SK-N-SH treated with all-trans-retinoic acid at 6 μM for 48 hours (cell line): Measurements from ENCODE around the gene FAM111A.

Experiments used
- ATAC-seq: fragments of 200-7000 bp; cut with Tn5 transposase; 3 replicates; pipeline ENCODE4 v1.9.1; 2020; ENCODE audit warnings: mild to moderate bottlenecking, moderate library complexity
- ARNTL ChIP-seq: fragments of 450-650 bp; formaldehyde crosslinking; IDR thresholded peaks from 2 replicates; pipeline ENCODE4 v1.5.0; 2020; ENCODE audit warnings: low read depth, mild to moderate bottlenecking, moderate library complexity, borderline replicate concordance
- BACH2 ChIP-seq: fragments of 250-450 bp; sonication (Bioruptor Pico); IDR thresholded peaks from 2 replicates; pipeline ENCODE4 v1.9.0; 2021; ENCODE audit warnings: mild to moderate bottlenecking, borderline replicate concordance
- ESRRG ChIP-seq: fragments of 250-450 bp; sonication (Bioruptor Pico); IDR thresholded peaks from 2 replicates; pipeline ENCODE4 v1.6.1; 2021; ENCODE audit warnings: mild to moderate bottlenecking
- GLIS3 ChIP-seq: fragments of 250-450 bp; sonication (Bioruptor Pico); IDR thresholded peaks from 2 replicates; pipeline ENCODE4 v1.5.0; 2020; ENCODE audit warnings: mild to moderate bottlenecking, moderate library complexity
- ISL1 ChIP-seq: fragments of 250-450 bp; sonication (Bioruptor Pico); IDR thresholded peaks from 2 replicates; pipeline ENCODE4 v2.1.2; 2022; ENCODE audit warnings: mild to moderate bottlenecking, moderate library complexity
- OSR1 ChIP-seq: fragments of 250-450 bp; sonication (Bioruptor Pico); IDR thresholded peaks from 2 replicates; pipeline ENCODE4 v1.8.0; 2022; ENCODE audit warnings: moderate library complexity, mild to moderate bottlenecking, inconsistent platforms
- PPARA ChIP-seq: fragments of 250-450 bp; sonication (Bioruptor Pico); IDR thresholded peaks from 2 replicates; pipeline ENCODE4 v1.5.0; 2020; ENCODE audit warnings: mild to moderate bottlenecking, borderline replicate concordance
- RARB ChIP-seq: fragments of 250-450 bp; sonication (Bioruptor Pico); IDR thresholded peaks from 2 replicates; pipeline ENCODE4 v1.8.0; 2021; ENCODE audit warnings: mild to moderate bottlenecking, moderate library complexity
- SNAI2 ChIP-seq: fragments of 250-450 bp; sonication (Bioruptor Pico); IDR thresholded peaks from 2 replicates; pipeline ENCODE4 v1.5.0; 2020; ENCODE audit warnings: mild to moderate bottlenecking, moderate library complexity
- ZFP3 ChIP-seq: fragments of 250-450 bp; sonication (Bioruptor Pico); IDR thresholded peaks from 2 replicates; pipeline ENCODE4 v1.5.0; 2020; ENCODE audit warnings: mild to moderate bottlenecking, moderate library complexity
- ZFP30 ChIP-seq: fragments of 450-650 bp; formaldehyde crosslinking; IDR thresholded peaks from 2 replicates; pipeline ENCODE4 v1.5.0; 2022; ENCODE audit warnings: mild to moderate bottlenecking, moderate library complexity
- ZNF565 ChIP-seq: fragments of 450-650 bp; formaldehyde crosslinking; conservative IDR thresholded peaks from 2 replicates; pipeline ENCODE4 v1.5.0; 2020; ENCODE audit warnings: low read depth, mild to moderate bottlenecking, moderate library complexity
- ZNF70 ChIP-seq: fragments of 450-650 bp; formaldehyde crosslinking; IDR thresholded peaks from 2 replicates; pipeline ENCODE4 v1.5.0; 2020; ENCODE audit warnings: mild to moderate bottlenecking, moderate library complexity
- ZNF8 ChIP-seq: fragments of 450-650 bp; formaldehyde crosslinking; IDR thresholded peaks from 2 replicates; pipeline ENCODE4 v1.5.0; 2020; ENCODE audit warnings: mild to moderate bottlenecking, moderate library complexity
- TF ChIP-seq, protein P1 (sequence below): fragments of 250-450 bp; sonication (Bioruptor Pico); IDR thresholded peaks from 2 replicates; pipeline ENCODE4 v1.5.1; 2021; ENCODE audit warnings: mild to moderate bottlenecking, moderate library complexity
- TF ChIP-seq, protein P2 (sequence below): fragments of 250-450 bp; sonication (Bioruptor Pico); IDR thresholded peaks from 2 replicates; pipeline ENCODE4 v1.8.0; 2021; ENCODE audit warnings: low read depth, mild to moderate bottlenecking, moderate library complexity, borderline replicate concordance
- TF ChIP-seq, protein P3 (sequence below): fragments of 250-450 bp; sonication (Bioruptor Pico); IDR thresholded peaks from 2 replicates; pipeline ENCODE4 v1.5.1; 2020; ENCODE audit warnings: low read depth, mild to moderate bottlenecking, moderate library complexity
- TF ChIP-seq, protein P4 (sequence below): fragments of 250-450 bp; sonication (Bioruptor Pico); IDR thresholded peaks from 2 replicates; pipeline ENCODE4 v1.8.0; 2020; ENCODE audit warnings: mild to moderate bottlenecking, moderate library complexity, borderline replicate concordance

Gene FAM111A

DNA sequence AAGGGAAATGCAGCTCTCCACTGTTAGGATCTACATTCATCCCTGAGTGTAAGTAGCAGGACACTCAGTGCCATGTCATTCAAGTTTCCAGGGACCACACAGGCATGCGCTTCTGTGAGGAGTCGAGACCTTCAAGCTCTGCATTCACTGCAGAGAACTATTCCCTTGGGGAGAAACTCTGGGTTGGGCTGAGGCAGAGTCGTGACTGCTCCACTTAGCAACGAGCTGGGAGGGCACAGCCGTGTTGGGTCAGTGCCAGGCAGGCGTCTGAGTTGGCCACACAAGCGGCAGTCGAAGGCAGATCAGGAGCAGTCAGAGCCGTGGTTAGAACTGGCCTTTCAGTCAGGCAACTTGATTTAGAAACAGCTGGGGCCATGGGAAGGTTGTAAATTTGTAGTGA is 55.3 kb downstream of the FAM111A start (continued):
- TF ChIP-seq ZNF8 (CRISPR knock-in tag) (no peak), ZFP30 (no peak), ZNF565 (CRISPR knock-in tag) (no peak)

DNA sequence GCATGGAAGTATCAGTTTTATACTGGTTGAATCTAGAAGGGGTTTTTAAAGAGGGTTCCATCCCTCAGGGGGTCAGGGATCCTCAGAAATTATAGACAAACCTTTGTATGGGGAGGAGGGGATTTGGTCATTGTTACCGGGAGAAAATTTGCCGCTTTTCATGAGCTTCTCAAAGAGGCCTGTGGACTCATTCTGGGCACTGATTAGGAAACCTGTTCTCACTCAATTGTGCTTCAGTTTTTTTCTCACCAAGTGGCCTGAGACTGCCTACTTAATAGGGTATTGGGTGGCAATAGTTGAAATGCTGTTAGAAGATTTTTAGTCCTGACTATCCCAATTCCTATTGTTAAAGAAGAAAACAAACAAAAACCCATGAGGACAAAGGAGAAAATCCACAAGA is 56.1 kb downstream of the FAM111A start:
- no peak for ATAC-seq

DNA sequence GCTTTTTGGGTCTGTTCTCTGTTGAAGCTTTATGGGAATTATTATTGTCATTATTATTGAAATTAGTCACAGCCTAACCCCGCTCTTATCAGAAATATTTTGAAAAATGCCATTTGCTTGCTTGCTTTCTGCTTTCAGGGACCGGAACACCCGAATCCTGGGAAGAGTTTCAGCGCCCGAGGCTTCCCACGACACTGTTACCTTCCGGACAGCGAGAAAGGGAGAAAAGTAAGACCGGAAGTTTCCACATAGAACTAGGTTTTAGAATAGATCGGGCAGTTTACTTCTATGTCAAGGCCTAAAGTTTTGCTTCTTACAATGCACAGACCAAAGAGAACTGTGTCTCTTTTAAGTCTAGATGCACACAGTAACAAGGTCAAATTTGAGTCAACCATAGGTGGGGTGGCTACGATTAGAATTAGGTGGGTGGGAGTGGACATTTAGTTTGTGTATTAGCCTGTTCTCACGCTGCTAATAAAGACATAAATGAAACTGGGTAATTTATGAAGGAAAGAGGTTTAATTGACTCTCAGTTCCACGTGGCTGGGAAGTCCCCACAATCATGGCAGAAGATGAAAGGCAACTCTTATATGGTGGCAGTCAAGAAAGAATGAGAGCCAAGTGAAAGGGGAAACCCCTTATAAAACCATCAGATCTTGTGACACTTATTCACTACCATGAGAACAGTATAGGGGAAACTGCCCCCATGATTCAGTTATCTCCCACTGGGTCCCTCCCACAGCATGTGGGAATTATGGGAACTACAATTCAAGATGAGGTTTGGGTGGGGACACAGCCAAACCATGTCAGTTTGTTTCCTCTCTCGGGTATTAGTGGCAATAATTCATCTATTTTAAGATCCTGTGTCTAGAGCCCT is 57.1 kb downstream of the FAM111A start:
- ATAC-seq, result no peak
- TF ChIP-seq ZNF70 (CRISPR knock-in tag) (no peak), ZNF565 (CRISPR knock-in tag) (no peak), SNAI2 (CRISPR knock-in tag) (no peak), ISL1 (CRISPR knock-in tag) (no peak), ZNF8 (CRISPR knock-in tag) (no peak), BACH2 (CRISPR knock-in tag) (no peak), ESRRG (CRISPR knock-in tag) (no peak), ZFP3 (CRISPR knock-in tag) (no peak), PPARA (CRISPR knock-in tag) (no peak), ZFP30 (no peak)
- TF ChIP-seq, protein P1, sequence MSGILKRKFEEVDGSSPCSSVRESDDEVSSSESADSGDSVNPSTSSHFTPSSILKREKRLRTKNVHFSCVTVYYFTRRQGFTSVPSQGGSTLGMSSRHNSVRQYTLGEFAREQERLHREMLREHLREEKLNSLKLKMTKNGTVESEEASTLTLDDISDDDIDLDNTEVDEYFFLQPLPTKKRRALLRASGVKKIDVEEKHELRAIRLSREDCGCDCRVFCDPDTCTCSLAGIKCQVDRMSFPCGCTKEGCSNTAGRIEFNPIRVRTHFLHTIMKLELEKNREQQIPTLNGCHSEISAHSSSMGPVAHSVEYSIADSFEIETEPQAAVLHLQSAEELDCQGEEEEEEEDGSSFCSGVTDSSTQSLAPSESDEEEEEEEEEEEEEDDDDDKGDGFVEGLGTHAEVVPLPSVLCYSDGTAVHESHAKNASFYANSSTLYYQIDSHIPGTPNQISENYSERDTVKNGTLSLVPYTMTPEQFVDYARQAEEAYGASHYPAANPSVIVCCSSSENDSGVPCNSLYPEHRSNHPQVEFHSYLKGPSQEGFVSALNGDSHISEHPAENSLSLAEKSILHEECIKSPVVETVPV (CRISPR knock-in tag), result no peak
- TF ChIP-seq, protein P2, sequence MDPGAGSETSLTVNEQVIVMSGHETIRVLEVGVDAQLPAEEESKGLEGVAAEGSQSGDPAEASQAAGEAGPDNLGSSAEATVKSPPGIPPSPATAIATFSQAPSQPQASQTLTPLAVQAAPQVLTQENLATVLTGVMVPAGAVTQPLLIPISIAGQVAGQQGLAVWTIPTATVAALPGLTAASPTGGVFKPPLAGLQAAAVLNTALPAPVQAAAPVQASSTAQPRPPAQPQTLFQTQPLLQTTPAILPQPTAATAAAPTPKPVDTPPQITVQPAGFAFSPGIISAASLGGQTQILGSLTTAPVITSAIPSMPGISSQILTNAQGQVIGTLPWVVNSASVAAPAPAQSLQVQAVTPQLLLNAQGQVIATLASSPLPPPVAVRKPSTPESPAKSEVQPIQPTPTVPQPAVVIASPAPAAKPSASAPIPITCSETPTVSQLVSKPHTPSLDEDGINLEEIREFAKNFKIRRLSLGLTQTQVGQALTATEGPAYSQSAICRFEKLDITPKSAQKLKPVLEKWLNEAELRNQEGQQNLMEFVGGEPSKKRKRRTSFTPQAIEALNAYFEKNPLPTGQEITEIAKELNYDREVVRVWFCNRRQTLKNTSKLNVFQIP, result no peak
- TF ChIP-seq, protein P3, sequence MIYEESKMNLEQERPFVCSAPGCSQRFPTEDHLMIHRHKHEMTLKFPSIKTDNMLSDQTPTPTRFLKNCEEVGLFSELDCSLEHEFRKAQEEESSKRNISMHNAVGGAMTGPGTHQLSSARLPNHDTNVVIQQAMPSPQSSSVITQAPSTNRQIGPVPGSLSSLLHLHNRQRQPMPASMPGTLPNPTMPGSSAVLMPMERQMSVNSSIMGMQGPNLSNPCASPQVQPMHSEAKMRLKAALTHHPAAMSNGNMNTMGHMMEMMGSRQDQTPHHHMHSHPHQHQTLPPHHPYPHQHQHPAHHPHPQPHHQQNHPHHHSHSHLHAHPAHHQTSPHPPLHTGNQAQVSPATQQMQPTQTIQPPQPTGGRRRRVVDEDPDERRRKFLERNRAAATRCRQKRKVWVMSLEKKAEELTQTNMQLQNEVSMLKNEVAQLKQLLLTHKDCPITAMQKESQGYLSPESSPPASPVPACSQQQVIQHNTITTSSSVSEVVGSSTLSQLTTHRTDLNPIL (CRISPR knock-in tag), result no peak
- TF ChIP-seq, protein P4, sequence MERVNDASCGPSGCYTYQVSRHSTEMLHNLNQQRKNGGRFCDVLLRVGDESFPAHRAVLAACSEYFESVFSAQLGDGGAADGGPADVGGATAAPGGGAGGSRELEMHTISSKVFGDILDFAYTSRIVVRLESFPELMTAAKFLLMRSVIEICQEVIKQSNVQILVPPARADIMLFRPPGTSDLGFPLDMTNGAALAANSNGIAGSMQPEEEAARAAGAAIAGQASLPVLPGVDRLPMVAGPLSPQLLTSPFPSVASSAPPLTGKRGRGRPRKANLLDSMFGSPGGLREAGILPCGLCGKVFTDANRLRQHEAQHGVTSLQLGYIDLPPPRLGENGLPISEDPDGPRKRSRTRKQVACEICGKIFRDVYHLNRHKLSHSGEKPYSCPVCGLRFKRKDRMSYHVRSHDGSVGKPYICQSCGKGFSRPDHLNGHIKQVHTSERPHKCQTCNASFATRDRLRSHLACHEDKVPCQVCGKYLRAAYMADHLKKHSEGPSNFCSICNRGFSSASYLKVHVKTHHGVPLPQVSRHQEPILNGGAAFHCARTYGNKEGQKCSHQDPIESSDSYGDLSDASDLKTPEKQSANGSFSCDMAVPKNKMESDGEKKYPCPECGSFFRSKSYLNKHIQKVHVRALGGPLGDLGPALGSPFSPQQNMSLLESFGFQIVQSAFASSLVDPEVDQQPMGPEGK (CRISPR knock-in tag), result no peak

More for the DNA sequence above, 56.1 kb downstream of the FAM111A start:
- TF ChIP-seq BACH2 (CRISPR knock-in tag) (no peak), ESRRG (CRISPR knock-in tag) (no peak), RARB (CRISPR knock-in tag) (no peak), ISL1 (CRISPR knock-in tag) (no peak), PPARA (CRISPR knock-in tag) (no peak), ARNTL (CRISPR knock-in tag) (no peak), GLIS3 (CRISPR knock-in tag) (no peak), ZFP3 (CRISPR knock-in tag) (no peak), OSR1 (CRISPR knock-in tag) (no peak)
- TF ChIP-seq, protein P3 (CRISPR knock-in tag), result no peak
- TF ChIP-seq, protein P1 (CRISPR knock-in tag), result no peak
